SIG-M5 treated with dmso at 0.1 percent for 504 hours (cell line): Measurements from ENCODE around the gene TRIM63.
A peak's percentile ranks its signal among the peaks of the same experiment; 100 is the strongest.

Source experiments
- DNase-seq: peaks from one replicate; lab custom pipeline; 2025; ENCODE audit not compliant: unreplicated experiment; lab: John Stamatoyannopoulos, UW

The TRIM63 gene

DNA sequence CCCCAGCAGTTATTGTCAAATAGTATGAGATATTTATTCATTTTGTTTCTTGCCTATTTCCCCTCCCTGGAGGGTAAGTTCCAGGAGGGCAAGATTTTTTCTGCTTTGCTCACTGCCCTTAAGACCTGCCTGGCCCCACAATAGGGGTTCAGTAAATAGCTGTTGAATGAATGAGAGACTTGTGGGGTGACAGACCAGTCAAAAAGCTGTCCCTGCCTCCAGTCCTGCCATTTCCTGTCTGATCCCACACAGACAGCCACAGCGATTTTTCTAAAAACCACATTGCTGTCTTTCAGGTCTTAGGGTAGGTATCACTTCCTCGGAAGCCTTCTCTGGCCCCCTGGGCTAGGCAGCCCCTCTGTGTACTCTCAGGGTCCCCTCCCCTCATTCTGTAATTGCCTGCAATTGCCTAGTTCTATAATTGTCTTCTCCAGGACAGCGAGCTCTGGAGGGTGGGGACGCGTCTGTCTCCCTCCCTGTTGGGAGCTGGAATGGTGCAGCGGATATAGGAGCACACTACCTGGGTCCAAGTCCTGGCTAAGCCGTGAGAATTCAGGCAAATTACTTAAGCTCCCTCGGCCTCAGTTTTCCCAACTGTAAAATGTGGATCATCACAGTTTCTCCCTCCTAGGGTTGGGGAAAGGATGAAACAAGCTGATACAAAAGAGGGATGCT is 47.7 kb downstream of the TRIM63 start:
- peak; percentile 34 for DNase-seq

DNA sequence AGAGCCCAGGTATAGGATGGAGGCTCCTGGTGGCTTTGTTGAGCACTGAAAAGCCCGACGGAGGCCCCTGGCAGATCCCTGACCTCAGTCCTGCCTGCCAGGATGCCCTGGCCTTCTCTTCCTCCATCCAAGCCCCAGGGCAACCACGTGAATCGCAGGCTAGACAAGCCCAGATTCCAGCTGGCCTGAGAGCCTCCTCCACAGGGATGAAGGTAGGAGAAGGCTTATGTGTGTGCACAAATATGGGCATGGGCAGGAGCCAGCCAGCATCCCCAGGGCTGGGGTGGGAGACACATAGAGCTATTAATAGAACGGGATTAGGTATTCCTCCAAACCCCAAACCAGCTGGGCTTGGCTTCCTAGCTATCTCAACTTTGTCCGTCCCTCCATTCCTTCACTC is 49.8 kb downstream of the TRIM63 start:
- DNase-seq: no peak

DNA sequence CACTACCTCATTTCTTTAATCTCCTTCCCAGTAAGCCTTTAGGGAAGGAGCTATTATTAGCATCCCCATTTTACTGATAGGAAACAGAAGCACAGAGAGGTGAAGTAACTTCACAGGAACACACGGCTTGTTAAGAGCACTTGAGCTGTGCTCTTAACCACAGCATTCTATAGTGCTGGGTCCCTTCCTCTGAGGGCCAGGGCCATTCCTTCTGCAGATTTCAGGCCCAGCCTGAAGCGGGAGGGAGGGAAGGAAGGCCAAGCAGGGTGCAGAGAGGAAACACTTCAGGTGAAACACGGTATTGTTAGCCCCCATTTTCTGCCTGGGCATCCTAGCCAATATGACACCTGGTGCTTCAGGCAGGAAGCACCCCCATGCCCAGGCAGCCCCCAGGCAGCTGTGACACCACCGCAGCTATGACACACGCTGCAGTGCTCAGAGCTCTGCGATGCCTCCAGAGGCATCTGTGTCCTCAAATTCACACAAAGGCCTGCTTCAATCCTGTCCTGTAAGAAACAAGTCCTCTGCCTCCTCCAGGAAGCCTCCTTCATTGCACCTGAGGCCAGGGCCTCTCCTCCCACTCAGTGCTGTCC is 50.4 kb downstream of the TRIM63 start:
- peak; percentile 32 for DNase-seq

DNA sequence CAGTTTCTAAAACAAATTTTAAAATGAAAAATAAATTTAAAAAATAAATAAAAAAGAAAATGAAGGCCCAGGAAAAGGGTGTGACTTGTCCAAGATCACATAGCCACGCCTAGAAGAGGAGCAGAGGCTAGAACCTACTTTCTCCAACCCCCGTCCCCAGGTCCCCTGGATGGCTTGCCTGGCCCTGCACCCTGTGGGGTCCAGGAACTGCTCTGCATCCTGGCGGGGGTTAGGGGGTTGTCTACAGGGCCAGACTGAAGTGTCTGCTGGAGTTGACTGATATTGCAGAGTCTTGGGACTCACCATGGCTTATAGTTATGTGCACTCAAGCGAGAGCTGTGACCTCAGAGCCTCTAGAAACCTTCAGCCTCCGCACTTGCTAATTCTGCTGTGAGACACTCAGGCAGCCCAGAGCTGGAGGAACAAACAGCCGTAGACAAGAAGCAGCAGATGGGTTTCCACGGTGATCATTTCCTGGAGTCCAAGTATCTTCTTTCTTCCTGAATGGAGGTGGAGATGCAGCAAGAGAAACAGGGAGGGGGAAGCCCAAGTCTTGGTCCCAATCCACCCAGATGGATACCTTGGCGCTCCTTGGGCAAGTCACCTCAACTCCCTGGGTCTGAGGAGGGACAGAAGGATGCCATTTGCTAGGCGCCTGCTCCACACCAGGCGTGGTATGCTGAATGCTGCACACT is 51.0 kb downstream of the TRIM63 start:
- DNase-seq: no peak

DNA sequence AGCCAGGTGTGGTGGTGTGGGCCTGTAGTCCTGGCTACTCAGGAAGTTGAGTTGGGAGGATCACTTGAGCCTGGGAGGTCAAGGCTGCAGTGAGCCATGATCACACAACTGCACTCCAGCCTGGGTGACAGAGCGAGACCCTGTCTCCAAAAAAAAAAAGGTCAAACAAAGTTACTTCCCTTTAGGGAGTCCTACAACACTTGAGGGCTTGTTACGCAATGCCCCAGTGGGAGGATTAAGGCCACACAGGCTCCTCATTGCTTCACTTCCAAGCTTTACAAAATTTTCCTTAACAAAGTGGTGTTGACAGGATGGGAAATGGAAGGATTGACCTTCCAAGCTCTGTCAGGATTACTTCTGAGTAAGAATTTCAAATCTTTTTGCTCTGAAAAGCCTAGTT is 52.1 kb downstream of the TRIM63 start:
- DNase-seq: peak; percentile 70

DNA sequence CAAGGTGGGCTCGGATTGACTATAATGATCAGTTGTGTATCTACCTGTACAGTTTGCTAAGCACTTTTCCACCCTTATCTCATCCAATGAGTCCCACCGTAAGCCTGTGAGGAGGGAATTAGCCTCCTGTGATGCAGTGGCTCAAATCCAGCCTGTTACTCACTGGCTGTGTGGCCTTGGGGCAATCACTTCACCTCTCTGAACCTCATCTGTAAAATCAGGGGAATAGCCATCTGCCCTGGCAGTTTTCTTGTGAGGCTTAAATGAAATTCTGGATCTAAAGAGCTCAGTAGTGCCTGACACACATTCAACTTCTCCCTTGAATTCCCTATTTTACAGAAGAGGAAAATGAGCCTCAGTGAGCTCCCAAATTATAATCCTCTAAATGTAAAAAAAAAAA is 53.3 kb downstream of the TRIM63 start:
- DNase-seq: no peak

DNA sequence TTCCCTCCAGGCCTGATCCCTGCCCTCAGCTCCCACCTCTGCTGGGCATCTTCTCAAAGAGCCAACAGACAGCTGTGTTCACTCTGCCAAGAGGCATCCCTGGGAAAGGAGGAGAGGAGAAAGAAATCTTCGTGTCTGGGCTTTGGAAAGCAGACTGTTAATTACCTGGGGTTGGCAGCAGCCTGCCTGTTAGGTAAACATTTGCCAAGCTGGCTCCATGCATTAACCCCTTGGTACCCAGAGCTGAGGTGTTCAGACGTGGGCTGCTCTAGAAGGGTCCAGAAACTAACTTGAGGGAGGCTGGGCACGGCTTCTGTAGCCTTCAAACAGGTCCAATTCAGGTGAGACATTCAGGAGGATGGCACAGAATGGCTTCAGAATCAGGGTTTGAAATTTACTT is 54.6 kb downstream of the TRIM63 start:
- no peak for DNase-seq

DNA sequence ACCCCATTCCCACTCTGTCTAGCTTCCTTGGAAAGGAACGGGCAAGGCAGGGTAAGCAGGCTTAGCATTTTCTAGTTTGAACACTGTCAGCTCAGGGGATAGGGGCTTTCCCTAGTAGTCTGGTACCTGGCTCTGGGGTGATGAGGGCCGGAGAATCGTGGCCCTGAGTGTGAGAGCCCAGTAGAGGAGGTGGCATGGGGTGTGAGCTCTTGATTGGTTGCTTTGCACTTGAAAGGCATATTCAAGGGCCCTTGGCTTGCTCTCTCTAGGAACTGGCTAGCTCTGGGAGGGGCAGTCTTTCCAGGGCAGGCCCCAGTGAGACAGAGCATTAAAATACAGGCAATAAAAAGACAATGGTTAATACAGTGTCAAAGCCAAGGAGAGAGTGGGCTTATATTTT is 56.6 kb downstream of the TRIM63 start:
- no peak for DNase-seq

DNA sequence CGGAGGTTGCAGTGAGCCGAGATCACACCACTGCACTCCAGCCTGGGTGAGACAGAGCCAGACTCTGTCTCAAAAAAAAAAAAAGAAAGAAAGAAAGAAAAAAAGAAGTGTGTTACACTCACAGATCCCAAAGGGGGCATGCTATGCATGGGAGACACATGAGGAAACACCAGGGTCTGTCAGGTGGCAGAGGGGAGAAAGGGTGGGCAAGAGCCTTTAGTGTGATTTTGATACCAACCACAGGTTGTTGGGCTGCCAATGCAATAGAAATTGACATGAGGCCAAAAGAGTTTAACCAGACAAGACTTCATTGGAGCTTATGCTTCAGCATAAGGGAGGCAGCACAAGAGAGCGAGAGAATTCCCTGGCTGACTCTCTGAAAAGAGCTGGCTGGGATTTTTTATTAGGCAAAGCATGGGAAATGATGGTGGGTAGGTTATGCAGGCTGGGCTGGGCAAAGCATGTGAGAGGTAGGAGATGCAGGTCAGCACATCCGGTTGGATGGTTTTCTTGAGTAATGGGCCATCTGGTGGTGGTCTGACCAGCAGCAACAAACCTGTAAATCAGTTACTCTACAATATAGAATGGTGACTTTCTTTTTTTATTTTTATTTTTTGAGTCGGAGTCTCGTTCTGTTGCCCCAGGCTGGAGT is 57.5 kb downstream of the TRIM63 start:
- DNase-seq: no peak

DNA sequence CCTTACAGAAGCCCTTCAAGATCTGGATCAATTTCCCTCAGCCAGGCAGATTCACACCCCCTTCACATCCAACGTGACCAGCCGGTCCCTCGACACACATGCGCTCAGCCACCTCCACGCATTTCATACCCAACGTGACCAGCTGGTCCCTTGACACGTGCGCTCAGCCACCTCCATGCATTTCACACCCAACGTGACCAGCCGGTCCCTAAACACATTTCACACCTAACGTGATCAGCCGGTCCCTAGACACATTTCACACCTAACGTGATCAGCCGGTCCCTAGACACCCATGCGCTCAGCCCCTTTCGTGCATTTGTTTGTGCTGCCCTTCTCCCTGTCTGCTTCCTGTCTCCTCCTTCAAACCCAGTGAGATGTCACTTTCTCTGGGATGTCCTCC is 60.7 kb downstream of the TRIM63 start:
- DNase-seq: no peak

DNA sequence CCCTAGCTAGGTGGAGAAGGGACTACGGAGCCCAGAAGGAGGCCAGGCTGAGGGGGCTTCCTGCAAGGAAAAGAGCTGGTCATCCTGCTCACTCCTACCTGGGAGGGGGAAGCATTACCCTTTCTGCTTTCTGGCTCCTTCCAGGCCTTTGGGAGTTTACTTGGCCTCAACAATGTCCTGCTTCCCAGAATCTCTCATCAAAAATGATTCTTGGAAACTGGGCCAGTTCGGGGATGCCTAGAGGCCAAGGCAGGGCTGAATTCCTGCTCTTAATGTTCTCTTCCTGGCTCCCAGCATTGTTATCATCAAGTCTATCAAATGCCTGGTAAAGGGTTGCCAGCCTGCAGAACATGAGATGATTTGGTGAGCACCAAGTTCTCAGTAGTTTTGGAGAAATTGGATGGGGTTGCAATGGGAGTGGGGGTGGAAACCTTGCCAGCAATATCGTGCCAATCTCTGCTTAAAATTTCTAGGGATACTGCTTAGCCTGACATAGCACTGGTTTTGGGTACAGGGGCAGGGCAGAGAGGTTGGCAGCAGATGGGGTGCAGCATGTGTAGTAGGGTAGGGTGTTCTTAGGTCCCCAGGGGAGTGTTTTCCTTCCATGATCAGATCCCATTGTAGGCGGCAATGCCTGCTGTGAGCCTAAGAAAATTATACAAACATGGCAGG is 61.9 kb downstream of the TRIM63 start:
- no peak for DNase-seq

DNA sequence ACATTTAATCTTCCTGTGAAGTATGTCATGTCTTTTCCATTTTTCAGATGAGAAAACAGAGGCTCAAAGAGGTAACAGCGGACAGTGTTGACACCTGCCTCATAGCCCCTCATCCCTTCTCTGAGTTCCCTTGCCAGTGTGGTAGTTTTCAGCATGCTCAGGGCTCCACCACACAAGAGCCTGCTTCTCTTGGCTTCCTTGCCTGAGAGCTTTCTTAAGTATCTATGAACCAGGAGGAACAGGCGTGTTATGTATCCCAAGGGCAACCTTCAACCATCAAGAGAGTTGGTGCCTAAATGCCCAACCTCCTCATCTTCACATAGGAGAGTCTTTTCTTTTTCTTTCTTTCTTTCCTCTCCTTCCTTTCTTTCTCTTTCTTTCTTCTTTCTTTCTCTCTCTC is 63.7 kb downstream of the TRIM63 start:
- DNase-seq: peak; percentile 16

DNA sequence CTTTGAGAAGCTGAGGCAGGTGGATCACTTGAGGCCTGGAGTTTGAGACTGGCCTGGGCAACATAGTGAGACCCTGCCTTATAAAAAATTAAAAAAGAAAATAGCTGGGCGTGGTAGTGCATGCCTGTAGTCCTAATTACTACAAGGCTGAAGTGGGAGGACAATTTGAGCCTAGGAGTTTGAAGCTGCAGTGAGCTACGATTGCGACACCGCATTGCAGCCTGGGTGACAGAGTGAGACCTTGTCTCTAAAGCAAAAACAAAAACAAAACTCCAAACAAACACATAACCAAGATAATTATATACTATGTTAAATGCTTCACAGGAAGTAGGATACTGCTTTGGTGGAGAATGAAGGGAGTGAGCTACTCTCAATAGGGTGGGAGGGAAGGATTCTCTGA is 64.2 kb downstream of the TRIM63 start:
- peak; percentile 18 for DNase-seq
